D721Med (cell line): ENCODE data around the gene ZNF584.
A peak's percentile ranks its signal among the peaks of the same experiment; 100 is the strongest.
"Not testable (repeated sequence)": the region's sequence is repeated elsewhere in the genome, so short reads cannot be mapped to it uniquely, and the experiment has no call there.

ENCODE experiments used
- DNase-seq: peaks from one replicate; pipeline ENCODE4 v3.0.0; 2011; ENCODE audit warnings: low spot score; ENCODE audit not compliant: insufficient read length
- FAIRE-seq: peaks from 2 replicates; lab custom pipeline; 2011; peaks lifted over from hg19 to GRCh38; lab: Jason Lieb, UNC
- TF ChIP-seq, protein P1 (sequence below): IDR thresholded peaks from 2 replicates; pipeline ENCODE4 v1.5.1; 2012; ENCODE audit warnings: mild to moderate bottlenecking, control low read depth; ENCODE audit not compliant: insufficient read depth; ENCODE audit errors: missing control alignments

ZNF584 gene

GRCh38 chr19:58368561-58369360, 39.7 kb upstream of the ZNF584 start:
- DNase-seq, result no peak
- TF ChIP-seq, protein P1, sequence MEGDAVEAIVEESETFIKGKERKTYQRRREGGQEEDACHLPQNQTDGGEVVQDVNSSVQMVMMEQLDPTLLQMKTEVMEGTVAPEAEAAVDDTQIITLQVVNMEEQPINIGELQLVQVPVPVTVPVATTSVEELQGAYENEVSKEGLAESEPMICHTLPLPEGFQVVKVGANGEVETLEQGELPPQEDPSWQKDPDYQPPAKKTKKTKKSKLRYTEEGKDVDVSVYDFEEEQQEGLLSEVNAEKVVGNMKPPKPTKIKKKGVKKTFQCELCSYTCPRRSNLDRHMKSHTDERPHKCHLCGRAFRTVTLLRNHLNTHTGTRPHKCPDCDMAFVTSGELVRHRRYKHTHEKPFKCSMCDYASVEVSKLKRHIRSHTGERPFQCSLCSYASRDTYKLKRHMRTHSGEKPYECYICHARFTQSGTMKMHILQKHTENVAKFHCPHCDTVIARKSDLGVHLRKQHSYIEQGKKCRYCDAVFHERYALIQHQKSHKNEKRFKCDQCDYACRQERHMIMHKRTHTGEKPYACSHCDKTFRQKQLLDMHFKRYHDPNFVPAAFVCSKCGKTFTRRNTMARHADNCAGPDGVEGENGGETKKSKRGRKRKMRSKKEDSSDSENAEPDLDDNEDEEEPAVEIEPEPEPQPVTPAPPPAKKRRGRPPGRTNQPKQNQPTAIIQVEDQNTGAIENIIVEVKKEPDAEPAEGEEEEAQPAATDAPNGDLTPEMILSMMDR, result no peak
- FAIRE-seq, result no peak

GRCh38 chr19:58372311-58373133, 35.9 kb upstream of the ZNF584 start:
- TF ChIP-seq, protein P1, result no peak
- no peak for DNase-seq
- FAIRE-seq, result no peak

GRCh38 chr19:58374200-58374599, 34.2 kb upstream of the ZNF584 start:
- DNase-seq, result no peak
- TF ChIP-seq, protein P1, result no peak
- no peak for FAIRE-seq

DNA sequence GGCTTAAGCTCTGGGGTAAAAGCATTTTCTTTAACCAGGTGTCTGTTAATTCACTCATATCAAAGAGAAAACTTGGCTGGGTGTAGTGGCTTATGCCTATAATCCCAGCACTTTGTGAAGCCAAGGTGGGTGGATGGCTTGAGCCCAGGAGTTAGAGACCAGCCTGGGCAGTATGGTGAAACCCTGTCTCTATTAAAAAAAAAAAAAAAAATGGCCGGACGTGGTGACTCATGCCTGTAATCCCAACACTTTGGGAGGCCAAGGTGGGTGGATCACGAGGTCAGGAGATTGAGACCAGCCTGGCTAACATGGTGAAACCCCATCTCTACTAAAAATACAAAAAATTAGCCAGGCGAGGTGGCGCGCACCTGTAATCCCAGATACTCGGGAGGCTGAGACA, 31.7 kb upstream of the ZNF584 start:
- not testable (repeated sequence) for FAIRE-seq

GRCh38 chr19:58379246-58379645, 29.2 kb upstream of the ZNF584 start:
- no peak for FAIRE-seq
- TF ChIP-seq, protein P1, result no peak
- DNase-seq, result no peak

More for the DNA sequence above, 31.7 kb upstream of the ZNF584 start:
- DNase-seq, result not testable (repeated sequence)

DNA sequence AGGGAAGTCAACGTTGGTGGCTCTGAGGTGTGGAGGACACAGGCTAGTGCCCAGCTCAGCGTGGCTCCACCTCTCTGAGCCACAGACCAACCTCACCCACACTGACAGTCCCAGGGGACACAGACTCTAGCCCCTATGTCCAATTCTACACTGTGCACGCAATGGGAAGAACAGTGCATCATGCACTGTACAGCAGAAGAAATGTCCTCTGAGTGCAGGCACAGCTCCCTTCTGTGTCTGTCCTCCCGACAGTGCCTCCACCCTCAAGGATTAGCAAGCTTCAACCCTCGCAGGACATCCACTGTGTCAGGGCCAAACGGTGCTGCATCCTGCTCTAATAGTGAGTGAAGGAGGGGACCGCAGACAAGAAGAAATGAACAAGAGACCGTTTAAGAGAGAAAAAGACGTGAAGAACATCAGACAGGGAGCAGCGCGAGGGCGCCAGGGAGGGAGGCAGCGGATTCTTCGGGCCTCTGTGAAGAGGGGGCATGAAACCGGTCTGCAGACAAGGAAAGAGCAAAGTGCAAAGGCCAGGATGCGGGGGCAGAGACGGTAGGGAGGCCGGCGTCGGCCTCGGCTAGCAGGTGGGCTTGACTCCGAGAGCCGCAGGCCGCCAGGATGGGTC, 28.3 kb upstream of the ZNF584 start:
- FAIRE-seq (no peak), DNase-seq (no peak)
- TF ChIP-seq, protein P1, result no peak

GRCh38 chr19:58380662-58381459, 27.6 kb upstream of the ZNF584 start, which contains the start of gene ZNF837:
Gene ZNF837 (minus strand): TSS chr19:58381030. CDS start chr19:58369332, 11,698 bp downstream.
- peak; percentile 68 for DNase-seq
- FAIRE-seq, result no peak
- TF ChIP-seq, protein P1, result no peak
